A673 (cell line): ENCODE results near the gene URB2.

ENCODE experiments used
- EZH2 ChIP-seq: fragments of 200-600 bp; sonication (generic); IDR thresholded peaks from 2 replicates; pipeline ENCODE4 v1.6.1; 2017; ENCODE audit warnings: borderline replicate concordance, low read depth, mild to moderate bottlenecking, mixed read lengths, antibody characterized with exemption, low read length; ENCODE audit not compliant: poor library complexity, severe bottlenecking
- TF ChIP-seq, protein P1 (sequence below): fragments of 300-800, 200-600 bp; sonication (generic); conservative IDR thresholded peaks from 2 replicates; pipeline ENCODE4 v1.5.1; 2017; ENCODE audit warnings: low read depth, mild to moderate bottlenecking, antibody characterized with exemption, low read length, moderate library complexity, mixed read lengths

DNA sequence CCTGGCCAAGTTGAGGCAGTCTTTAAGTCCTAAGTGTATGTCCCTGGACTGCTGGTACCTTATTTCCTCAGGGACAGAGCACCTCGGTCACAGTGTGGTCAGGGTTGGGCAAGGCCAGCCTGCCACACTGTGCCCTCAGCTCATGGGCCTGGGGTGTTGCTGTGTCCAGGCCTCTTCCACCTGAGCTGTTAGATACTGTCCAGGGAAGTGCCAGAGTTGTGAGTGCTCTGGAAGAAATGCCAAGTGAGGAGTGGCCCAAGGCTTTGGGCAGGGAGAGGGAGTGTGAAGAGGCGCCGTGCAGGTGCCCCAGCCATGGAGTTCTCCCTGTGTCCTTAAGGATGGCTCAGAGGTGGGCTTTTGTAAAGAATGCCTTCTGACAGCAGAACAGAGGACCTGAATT is 15.3 kb downstream of the URB2 start:
- TF ChIP-seq, protein P1, sequence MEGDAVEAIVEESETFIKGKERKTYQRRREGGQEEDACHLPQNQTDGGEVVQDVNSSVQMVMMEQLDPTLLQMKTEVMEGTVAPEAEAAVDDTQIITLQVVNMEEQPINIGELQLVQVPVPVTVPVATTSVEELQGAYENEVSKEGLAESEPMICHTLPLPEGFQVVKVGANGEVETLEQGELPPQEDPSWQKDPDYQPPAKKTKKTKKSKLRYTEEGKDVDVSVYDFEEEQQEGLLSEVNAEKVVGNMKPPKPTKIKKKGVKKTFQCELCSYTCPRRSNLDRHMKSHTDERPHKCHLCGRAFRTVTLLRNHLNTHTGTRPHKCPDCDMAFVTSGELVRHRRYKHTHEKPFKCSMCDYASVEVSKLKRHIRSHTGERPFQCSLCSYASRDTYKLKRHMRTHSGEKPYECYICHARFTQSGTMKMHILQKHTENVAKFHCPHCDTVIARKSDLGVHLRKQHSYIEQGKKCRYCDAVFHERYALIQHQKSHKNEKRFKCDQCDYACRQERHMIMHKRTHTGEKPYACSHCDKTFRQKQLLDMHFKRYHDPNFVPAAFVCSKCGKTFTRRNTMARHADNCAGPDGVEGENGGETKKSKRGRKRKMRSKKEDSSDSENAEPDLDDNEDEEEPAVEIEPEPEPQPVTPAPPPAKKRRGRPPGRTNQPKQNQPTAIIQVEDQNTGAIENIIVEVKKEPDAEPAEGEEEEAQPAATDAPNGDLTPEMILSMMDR = no peak
- no peak for TF ChIP-seq EZH2
